Adrenal gland (tissue), 5 donors: Measurements from ENCODE around the gene GATA3.

ENCODE experiments used
- POLR2A ChIP-seq, 2 donors: fragments of 450-650 bp; IDR thresholded peaks; one replicate each; pipeline ENCODE4 v1.6.1; 2017; ENCODE audit warnings: antibody characterized with exemption in 2 of 2, mild to moderate bottlenecking in 2 of 2, moderate library complexity in 1 of 2
- TF ChIP-seq, protein P1 (sequence below), 6 experiments: fragments of 450-650 bp in 4 of 6; fragments of 200-600 bp in 2 of 6; sonication (generic) in 1 of 6; IDR thresholded peaks; 1 replicate in 5 of 6; 2 replicates in 1 of 6; pipeline versions ENCODE4 v1.5.1 to v1.8.0; 2016 to 2021; ENCODE audit warnings: antibody characterized with exemption in 6 of 6, mild to moderate bottlenecking in 2 of 6, moderate library complexity in 1 of 6
- donor health status: DM: no; HTN: no; CAD: no.

DNA sequence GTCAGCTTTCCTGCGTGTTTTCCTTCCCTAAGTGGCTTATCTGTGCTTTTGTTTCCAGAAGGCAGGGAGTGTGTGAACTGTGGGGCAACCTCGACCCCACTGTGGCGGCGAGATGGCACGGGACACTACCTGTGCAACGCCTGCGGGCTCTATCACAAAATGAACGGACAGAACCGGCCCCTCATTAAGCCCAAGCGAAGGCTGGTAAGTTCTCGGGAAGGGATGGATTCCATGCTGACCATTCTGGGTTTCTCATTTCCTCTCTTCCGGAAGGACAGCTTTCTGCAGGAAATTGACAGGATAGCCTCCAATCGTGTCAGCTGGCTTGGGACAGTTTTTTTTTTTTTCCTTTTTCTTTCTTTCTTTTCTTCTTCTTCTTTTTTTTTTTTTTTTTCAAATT lies 9.4 kb downstream of the GATA3 start:
- no peak for TF ChIP-seq POLR2A (IDR thresholded peaks at IDR 0.05)
- TF ChIP-seq, protein P1, sequence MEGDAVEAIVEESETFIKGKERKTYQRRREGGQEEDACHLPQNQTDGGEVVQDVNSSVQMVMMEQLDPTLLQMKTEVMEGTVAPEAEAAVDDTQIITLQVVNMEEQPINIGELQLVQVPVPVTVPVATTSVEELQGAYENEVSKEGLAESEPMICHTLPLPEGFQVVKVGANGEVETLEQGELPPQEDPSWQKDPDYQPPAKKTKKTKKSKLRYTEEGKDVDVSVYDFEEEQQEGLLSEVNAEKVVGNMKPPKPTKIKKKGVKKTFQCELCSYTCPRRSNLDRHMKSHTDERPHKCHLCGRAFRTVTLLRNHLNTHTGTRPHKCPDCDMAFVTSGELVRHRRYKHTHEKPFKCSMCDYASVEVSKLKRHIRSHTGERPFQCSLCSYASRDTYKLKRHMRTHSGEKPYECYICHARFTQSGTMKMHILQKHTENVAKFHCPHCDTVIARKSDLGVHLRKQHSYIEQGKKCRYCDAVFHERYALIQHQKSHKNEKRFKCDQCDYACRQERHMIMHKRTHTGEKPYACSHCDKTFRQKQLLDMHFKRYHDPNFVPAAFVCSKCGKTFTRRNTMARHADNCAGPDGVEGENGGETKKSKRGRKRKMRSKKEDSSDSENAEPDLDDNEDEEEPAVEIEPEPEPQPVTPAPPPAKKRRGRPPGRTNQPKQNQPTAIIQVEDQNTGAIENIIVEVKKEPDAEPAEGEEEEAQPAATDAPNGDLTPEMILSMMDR (IDR thresholded peaks at IDR 0.05), result no peak
